Measurements from ENCODE around the gene METTL6.

GRCh38 chr3:15443826-15444524 lies 16.6 kb upstream of the METTL6 start:
- no peak for TF ChIP-seq CTCF (IDR thresholded peaks at IDR 0.05; ENCODE audit: low read depth, low read length, poor library complexity, severe bottlenecking)
- no peak for TF ChIP-seq EZH2phosphoT487 (IDR thresholded peaks at IDR 0.05; ENCODE audit: borderline replicate concordance, low read length)
